ENCODE results near the gene HID1.
"Not testable (repeated sequence)": the region's sequence is repeated elsewhere in the genome, so short reads cannot be mapped to it uniquely, and the experiment has no call there.

HID1 gene, protein sequence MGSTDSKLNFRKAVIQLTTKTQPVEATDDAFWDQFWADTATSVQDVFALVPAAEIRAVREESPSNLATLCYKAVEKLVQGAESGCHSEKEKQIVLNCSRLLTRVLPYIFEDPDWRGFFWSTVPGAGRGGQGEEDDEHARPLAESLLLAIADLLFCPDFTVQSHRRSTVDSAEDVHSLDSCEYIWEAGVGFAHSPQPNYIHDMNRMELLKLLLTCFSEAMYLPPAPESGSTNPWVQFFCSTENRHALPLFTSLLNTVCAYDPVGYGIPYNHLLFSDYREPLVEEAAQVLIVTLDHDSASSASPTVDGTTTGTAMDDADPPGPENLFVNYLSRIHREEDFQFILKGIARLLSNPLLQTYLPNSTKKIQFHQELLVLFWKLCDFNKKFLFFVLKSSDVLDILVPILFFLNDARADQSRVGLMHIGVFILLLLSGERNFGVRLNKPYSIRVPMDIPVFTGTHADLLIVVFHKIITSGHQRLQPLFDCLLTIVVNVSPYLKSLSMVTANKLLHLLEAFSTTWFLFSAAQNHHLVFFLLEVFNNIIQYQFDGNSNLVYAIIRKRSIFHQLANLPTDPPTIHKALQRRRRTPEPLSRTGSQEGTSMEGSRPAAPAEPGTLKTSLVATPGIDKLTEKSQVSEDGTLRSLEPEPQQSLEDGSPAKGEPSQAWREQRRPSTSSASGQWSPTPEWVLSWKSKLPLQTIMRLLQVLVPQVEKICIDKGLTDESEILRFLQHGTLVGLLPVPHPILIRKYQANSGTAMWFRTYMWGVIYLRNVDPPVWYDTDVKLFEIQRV

DNA sequence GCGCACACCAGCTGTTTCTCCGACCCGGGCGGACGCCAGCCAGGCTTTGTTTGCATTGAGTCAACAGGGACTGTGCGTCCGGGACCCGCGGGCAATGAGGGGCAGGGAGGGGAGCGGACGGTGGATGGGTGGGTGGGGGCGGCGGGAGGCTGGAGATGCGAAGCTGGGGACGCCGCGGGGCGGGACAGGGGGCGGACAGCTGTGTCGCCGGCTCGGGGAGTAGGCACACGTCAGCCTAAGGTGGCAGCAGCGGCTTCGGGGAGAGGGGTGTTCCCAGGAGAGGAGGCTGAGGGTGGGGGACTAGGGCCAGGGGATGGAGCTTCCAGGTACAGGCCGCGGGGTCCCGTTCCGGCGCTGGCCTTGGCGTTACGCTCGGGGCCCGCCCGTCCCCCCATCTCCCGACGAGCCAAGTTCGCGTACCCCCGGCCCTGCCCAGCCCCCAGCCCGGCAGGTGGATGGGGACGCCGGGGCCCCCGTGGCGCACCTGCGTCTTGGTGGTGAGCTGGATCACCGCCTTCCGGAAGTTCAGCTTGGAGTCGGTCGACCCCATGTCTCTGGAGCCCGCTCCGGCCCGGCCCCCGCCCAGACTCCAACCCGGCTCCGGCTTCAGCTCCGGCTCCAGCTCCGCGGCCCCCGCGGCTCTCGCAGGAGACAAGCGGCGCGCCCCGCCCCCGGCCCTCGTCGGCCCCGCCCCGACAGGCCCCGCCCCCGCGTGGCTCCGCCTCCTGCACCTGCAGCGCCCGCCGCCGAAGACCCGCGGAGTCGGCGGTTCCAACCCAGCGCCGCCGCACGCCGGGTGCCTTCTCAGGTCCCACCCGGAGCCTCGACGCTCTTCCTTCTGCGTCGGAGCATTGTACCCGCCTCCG, at the start of gene HID1:
Gene HID1 (minus strand): TSS at position 653 of the 866 bp plus-strand sequence. CDS start 103 bp downstream, at position 550.
- DNase-seq = peak; percentile 70

DNA sequence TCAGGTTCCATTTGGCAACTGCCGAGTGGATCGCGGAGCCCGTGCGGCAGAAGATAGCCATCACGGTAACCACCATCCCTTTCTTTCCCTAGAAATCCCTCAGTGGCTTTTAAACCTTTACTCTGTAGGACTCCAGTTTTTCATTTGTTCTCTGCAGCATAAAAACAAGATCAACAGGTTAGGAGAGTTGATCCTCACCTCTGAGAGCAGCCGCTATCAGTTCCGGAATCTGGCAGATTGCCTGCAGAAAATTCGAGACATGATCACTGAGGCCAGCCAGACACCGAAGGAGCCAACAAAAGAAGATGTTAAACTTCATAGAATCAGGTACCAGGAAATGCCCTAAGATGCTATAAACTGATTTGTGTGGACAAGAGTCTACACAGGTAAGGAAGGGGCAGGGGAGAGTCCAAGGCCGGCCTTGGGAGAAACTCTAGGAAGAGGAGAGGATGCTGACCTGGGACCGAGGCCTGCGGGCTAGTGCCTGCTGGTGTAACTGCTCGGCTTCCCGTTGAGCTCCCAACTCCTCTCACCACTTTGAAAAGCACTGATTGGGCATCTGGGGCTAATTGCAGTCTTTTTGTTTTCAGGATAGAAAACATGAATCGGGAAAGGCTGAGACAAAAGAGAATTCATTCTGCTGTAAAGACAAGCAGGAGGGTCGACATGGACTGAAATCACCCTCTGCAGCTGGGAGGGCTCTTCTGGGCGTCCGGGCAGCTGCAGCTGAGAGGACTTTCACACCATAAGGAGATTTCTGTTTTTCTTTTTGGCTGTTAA, 48.0 kb upstream of the HID1 start:
- DNase-seq = no peak

DNA sequence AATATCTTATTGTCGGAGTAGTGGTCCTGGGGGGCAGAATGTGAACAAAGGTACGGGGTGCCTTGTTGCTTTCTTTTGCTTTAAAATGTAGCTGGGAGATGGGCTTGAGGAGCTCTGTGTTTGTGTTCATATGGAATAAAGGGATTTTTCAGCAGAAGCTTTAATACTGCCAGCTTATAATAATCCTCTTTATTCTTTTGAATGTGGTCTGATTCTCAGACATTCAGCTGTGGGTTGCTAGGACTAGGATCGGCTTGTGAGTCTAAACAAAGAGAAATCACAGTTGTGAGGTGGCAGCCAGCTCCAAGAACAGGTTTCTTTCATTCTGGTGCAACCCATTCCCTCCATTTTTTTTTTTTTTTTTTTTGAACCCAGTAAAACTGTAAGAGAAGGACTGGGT, 47.2 kb upstream of the HID1 start:
- DNase-seq = no peak

DNA sequence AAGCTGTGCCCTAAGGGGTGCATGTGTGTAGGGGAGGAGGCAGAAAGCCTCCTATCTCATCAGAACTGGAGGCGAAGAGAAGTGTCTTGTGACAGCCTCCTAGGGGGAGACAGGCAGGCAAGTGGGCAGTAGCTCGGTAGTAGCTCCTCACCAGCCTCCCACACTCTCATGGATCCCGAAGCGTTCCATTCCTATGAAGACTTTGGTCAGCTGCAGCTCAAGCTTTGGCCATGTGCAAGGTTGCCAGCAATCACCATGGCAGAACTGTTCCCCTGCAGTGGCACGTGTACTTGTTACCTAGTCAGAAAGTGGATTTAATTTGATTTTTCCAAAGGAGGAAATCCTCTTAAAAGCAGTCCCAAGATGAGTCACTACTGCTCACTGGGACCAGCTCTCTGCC, 46.6 kb upstream of the HID1 start:
- no peak for DNase-seq

DNA sequence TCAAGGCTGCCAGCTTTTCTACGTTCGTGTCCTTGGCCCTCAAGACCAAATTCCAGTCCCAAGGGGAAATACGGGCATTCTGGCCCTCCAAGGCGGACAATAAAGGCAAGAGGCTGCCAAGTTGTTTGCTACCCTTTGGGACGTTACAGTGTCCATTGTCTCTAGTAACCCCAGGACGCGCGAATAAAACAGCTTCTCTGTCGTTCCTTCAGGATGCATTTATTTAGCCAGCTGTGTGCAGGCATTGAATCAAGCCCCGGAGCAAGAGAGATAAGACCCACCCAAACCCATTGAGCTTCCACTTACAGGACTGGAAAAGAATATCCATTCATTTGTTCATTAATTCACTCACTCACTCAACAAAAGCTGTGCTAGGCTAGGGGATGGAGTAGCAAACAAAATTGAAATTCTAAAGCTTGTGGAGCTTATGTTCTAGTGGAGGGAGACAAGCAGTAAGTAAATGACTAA, 40.6 kb upstream of the HID1 start:
- no peak for DNase-seq

DNA sequence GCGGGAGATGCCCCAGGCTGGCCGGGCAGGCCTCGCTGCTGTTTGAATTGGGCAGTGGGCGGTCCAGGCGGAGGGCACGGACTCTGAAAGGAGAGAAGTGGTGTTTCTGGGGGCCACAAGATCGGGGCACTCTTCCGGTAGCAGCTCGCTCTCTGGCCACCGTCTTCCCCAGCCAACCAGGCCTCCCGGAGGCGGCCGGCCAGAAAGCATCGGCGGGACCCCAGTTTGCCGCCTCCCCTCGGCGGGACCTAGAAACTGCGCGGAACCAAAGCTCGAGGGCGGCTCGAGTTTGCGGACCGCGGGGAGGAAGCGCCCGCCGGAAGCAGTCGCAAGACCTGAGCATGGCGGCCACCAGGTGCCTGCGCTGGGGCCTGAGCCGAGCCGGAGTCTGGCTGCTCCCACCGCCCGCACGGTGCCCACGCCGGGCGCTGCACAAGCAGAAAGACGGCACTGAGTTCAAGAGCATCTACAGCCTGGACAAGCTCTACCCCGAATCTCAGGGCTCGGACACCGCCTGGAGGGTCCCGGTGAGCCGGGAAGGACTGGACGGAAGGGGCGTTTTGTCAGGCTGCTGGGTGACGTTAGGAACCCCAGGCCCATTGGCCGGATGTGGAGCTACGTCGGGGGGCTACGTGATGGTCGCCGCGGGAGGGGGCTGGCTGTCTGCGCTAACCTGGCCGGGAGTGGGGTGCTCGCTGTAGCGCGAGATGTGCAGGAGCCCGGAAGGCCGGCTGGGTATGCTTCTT, 40.0 kb upstream of the HID1 start, which contains the start of gene MRPL58:
Gene MRPL58 (plus strand): TSS at position 325 of the 746 bp plus-strand sequence. CDS start 17 bp downstream, at position 342.
- DNase-seq = peak; percentile 83

DNA sequence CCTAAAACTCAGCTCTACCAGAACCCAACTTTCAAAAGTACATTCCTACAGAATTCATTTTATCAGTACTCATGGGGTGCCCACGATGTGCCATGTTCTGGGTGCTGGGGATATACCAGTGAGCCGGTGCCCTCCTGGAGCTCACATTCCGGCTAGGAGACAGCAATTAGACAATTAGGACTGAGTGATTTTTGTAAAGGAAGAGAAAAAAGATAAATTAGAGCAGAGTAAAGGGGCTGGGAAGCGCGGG, 39.5 kb upstream of the HID1 start:
- no peak for DNase-seq

DNA sequence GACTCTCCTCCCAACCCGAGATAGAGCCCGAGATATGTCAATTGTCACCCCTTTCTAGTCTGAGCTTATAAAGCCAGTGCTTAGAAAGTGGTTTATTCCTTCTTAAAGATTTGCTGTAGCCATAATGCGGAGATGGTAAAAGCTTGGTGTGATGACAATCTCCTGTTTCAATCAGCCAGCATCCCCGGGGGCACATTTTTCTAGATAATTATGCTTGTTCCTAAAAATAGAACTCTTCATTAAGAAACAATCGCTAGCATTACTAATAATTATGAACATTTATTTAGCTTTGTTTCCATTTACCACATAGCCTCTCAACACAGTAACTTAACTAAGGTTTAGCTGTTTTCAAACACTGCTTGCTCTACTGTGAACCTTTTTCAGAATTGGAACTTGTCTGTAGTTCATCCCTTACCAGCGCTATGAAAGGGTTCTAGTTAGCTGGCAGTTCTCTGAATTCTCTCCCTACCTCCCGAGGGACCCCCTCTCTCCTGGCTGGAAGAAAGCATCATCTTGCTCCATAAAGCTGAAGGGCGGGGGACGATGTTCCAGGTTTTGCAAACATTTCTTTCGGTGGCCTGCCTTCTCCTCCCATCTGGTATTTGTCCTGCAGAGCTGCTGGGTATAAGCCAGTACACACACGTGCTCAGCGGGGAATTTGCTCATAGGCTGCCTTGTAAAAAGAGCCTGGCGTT, 39.0 kb upstream of the HID1 start:
- DNase-seq = no peak

DNA sequence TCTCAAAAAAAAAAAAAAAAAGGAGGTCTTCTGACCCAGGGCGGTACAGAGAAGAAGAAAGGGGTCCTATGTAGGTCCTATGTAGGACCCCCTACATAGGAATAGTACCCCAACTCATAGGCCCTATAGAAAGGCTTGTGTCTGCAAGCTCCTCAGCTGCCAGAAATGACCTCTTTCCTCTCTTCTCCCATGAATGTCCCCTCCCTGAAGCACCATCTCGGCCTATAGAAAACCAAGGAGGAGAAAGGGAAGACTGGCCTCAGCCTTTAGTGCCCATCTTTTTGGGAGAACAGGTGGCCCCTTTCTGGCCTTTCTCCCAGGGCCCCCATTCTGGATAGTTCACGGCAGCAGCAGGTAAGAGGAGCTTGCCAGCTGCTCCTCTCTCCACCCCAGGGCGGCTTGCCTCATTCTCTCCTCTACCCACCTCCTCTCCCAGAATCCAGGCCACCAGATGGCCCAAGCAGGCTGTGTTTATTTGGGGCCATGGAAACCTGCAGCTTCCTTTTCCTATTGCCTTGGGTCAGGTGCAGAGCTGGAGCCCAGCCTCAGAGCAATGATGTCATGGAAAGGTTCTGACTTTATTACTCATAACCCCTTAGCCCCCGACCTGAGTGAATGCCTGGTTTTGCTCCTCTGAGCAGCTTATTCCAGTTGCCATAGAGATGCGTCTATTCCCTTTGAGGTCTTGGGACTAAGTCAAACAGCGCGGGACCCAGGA, 38.3 kb upstream of the HID1 start:
- DNase-seq = no peak

DNA sequence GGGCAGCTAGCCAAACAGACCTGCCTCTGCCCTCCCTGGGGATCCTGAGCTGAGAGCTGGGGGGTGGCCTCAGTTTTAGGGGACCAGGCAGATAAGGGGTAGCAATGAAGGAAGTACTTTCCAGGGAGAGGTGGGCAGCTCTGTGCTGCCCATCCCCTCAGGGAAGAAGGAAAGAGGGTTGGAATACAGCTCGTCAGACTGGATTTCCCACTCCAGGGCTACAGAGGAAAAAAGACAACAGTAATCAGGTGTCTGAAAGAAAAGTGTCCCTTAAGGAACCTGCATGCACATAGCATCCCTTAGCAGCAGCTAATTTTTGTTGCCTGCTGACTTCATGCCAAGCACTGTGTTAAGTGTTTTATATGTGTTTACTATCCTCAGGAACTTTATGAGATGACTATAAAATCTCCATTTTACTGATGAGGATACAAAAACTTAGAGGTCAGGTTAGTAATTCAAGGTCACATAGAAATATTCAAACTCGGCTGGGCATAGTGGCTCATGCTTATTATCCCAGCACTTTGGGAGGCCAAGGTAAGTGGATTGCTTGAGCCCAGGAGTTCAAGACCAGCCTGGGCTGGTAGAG, 36.7 kb upstream of the HID1 start:
- DNase-seq = no peak

DNA sequence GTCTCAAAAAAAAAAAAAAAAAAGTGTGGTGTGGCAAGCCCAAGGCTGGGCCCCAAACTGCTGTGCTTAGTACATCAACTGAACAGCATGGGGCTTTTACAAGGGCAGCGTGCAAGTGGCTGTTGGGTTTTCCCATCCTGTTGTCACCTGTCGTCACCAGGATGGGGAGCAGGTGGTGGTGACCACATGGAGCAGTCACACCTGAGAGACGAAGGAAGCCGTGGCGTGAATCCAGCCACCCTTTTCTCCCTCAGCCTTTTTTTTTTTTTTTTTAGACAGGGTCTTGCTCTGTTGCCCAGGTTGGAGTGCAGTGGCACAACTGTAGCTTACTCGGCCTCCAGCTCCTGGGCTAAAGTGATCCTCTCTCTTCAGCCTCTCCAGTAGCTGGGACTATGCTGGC, 35.8 kb upstream of the HID1 start:
- DNase-seq = no peak

DNA sequence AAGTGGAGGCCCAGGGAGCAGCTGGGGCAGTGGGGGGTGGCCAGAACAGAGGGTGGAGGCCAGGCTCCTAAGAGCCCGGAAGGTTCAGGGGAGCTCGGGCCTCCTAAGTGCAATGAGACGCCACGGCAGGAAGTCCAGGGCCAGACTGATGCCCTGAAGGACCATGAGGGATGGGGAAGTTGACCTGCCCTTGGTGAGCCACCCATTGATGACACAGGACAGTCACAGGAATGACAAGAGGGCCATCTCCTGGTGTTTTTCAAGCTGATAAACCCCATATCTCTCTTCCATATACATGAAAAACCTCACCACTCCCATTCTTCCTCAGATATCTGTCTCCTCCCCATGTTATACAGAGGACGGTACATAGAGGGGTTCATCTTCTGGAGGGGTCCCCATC, 34.1 kb upstream of the HID1 start:
- no peak for DNase-seq

DNA sequence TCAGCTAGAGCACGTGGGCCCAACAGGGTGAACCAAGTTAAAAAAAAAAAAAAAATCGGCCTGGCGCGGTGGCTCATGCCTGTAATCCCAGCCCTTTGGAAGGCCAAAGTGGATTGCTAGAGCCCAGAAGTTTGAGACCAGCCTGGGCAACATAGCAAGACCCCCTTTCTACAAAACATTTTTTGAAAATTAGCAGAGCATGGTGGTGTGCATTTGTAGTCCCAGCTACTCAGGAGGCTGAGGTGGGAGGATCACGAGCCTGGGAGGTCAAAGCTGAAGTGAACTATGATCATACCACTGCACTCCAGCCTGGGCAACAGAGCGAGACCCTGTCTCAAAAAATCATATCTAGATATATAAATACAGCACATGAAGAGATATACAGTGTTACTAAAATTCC, 33.5 kb upstream of the HID1 start:
- DNase-seq = not testable (repeated sequence)

DNA sequence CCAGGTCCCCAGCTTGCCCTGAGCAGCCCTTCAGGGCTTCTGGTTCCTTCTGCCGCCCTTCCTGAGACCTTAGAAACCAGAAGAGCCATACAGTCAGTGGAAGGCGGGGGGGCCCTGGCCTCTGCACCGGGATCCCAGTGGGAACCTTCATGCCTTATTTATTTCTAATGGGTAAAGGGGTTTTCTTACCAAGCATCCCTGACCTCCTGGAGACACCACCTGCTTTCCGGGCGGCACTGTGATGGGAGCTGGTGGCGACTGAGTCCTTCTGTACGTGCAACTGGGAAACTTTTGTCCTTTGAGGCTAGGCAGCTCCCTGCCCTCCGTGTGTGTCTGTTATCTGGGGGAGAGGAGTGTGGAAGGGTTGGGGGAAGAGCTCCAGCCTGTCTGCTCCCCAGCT, 32.7 kb upstream of the HID1 start:
- DNase-seq = no peak

DNA sequence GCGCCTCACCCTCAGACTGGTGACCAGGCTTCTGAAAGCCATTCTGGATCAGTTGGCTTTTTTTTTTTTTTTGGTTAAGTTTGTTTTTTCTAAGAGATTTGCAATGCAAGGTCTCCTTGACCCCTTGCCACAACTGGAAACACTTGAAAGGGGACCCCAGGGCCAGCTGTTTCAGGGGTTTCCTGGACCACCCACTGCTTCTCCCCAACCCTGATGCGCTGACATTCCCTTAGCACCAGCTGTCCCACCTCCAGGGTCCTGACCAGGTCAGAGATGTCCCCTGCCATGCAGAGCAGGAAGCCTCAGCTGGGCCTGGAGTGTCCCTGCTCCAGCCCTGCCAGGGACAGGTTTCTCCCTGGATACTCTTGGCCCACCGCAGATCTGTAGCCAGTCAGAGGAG, 31.8 kb upstream of the HID1 start:
- DNase-seq = no peak

DNA sequence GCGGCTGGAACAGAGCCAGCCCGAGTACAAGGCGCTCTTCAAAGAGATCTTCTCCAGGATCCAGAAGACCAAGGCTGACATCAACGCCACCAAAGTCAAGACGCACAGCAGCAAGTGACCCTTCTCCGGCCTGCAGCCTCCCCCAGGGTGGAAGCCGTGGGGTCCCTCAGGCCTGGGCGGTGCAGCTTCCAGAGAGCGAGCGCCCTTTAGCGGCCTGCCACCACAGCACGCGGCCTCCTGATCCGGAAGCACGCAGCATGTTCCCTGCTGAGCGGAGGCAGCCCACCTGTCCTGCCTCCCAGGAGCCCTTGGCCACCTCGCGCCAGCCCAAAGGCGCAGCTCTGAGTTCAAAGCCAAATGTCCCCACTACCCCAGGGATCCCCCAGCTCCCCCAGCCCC, 31.4 kb upstream of the HID1 start:
- no peak for DNase-seq

DNA sequence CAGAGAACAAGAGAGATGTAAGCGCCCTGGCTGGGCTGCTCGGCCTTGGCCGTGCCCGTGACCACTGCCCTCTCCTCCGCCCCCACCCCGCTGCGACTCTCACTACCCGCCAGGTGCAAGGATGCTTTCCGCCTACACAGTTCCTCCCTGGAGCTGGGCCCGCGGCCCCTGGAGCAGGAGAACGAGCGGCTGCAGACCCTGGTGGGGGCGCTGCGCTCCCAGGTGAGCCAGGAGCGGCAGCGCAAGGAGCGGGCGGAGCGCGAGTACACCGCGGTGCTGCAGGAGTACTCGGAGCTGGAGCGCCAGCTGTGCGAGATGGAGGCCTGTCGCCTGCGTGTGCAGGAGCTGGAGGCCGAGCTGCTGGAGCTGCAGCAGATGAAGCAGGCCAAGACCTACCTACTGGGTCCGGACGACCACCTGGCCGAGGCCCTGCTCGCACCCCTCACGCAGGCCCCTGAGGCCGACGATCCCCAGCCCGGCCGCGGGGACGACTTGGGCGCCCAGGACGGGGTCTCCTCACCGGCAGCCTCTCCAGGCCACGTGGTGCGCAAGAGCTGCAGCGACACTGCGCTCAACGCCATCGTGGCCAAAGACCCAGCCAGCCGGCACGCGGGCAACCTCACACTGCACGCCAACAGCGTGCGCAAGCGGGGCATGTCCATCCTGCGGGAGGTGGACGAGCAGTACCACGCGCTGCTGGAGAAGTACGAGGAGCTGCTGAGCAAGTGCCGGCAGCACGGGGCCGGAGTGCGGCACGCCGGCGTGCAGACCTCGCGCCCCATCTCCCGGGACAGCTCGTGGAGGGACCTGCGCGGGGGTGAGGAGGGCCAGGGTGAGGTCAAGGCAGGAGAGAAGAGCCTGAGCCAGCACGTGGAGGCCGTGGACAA, 30.8 kb upstream of the HID1 start:
- no peak for DNase-seq

DNA sequence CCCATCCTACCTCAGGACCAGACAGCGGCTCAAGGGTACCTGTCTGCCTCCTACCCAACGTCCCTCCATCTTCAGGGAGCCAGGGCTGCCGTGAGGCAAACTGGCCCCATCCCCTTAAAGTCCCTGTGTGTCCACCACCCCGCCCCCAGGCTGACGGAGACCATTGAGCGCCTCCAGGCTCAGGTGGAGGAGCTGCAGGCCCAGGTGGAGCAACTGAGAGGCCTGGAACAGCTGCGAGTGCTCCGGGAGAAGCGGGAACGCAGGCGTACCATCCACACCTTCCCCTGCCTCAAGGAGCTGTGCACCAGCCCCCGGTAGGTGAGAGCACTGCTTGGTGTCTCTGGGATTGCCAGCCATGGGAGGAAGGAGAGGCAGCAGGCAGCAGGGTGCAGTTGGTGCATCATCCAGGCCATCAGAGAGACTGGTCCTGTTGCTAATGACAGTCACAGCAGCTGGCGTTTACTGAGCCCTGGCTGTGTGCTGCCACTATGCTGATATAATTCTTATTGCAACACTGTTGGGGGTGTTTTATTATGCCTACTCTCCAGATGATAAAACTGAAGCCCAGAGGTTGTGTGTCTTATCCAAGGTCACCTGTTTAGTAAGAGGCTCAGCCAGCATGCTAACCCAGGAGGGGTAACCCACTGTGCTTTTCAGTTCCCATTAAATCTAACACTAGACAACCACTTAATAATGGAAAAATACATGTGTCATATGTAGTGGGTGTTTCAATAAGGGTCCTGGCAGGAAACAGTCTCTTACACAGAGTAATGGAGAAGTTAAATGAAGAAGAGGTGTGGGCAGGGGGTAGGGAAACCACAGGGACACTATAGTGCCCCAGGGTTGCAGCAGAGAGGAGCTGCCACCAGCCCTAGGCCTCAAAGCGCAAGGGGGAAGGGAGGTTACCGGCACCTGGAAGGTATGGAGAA, 29.6 kb upstream of the HID1 start:
- DNase-seq = no peak

Data from activated CD4-positive, CD25-positive, alpha-beta regulatory T cell treated with anti-CD3 and anti-CD28 coated beads, Interleukin-2, amount 50 U/mL, for 72 hours (primary cell).